Thyroid gland (tissue), 4 donors: ENCODE measurements around the gene PLEKHJ1. TPM values are rescaled to one million over a fixed set of nuclear protein-coding genes. Genes with fewer than 3 reads are reported as not detected.

Source experiments
- DNase-seq, 2 donors: peaks; one replicate each; pipeline ENCODE4 v3.0.0-alpha.2; 2019
- H3K27ac ChIP-seq, 3 donors: fragments of 200-600 bp; sonication (generic); 1 replicate in 2 of 3; 2 replicates in 1 of 3; pipeline ENCODE4 v1.5.1; 2016 to 2019; ENCODE audit warnings: mild to moderate bottlenecking in 1 of 3, moderate library complexity in 1 of 3
- H3K27me3 ChIP-seq: fragments of 200-600 bp; sonication (generic); one replicate; pipeline ENCODE4 v1.5.1; 2019
- H3K36me3 ChIP-seq, 2 donors: fragments of 200-600 bp; sonication (generic); one replicate each; pipeline ENCODE4 v1.5.1; 2016 to 2019
- H3K4me1 ChIP-seq, 2 donors: fragments of 200-600 bp; sonication (generic); one replicate each; pipeline ENCODE4 v1.5.1; 2017 to 2019
- H3K4me3 ChIP-seq, 3 donors: fragments of 200-600 bp; sonication (generic); replicated peaks in 1 of 3; 1 replicate in 2 of 3; 2 replicates in 1 of 3; pipeline ENCODE4 v1.5.1; 2016; ENCODE audit warnings: mild to moderate bottlenecking in 1 of 3
- H3K9me3 ChIP-seq: fragments of 200-600 bp; sonication (generic); one replicate; pipeline ENCODE4 v1.5.1; 2017
- CTCF ChIP-seq, 6 experiments: fragments of 200-600 bp in 3 of 6; fragments of 450-650 bp in 3 of 6; sonication (generic) in 3 of 6; IDR thresholded peaks; one replicate each; pipeline ENCODE4 v1.5.1; 2016 to 2019; ENCODE audit warnings: antibody characterized with exemption in 6 of 6, mild to moderate bottlenecking in 2 of 6, inconsistent platforms in 1 of 6, moderate library complexity in 1 of 6
- POLR2A ChIP-seq, 2 donors: fragments of 450-650 bp; IDR thresholded peaks; one replicate each; pipeline ENCODE4 v1.6.1; 2017; ENCODE audit warnings: antibody characterized with exemption in 2 of 2, mild to moderate bottlenecking in 2 of 2, moderate library complexity in 1 of 2
- WGBS, 2 donors: methylation state at CpG; one replicate each; pipeline ENCODE4 v1.1.5; 2017; 5-methylcytosine and 5-hydroxymethylcytosine counted together
- intact Hi-C: fragments of 100-400 bp; cut with DNase I; formaldehyde crosslinking; loops from one replicate; pipeline ENCODE4 v1.15.1; 2023
- total RNA-seq, 4 donors: library from RNA; depleted of rRNA; stranded (reverse); fragments of >200 nt; gene quantifications; one replicate each; pipeline ENCODE4 v1.2.3, GENCODE V29; 2016

The PLEKHJ1 gene
- total RNA-seq, 4 donors from 2014 or later: 86.7 to 179 (median 131) TPM

GRCh38 chr19:2251106-2252054, 15.3 kb upstream of the PLEKHJ1 start:
- intact Hi-C loops: no loop called here
- Histone ChIP-seq H3K27ac (no peak overlapping the region), H3K4me1 (peaks cover 0 to 38% of the 10 kb centered on the region in 2 donors), H3K36me3 (peaks cover 16 to 19% of the 10 kb centered on the region in 2 donors), H3K4me3 (no peak overlapping the region), H3K27me3 (peaks cover 12% of the 10 kb centered on the region), H3K9me3 (no peaks in the 10 kb centered on the region)
- DNase-seq: no peak
- TF ChIP-seq CTCF (IDR thresholded peaks at IDR 0.05): no peak
- TF ChIP-seq POLR2A (IDR thresholded peaks at IDR 0.05): no peak
- 15% methylated on average over 5 of the region's 125 CpGs; no CpG with 5 or more reads in 1 of the 2 donors for WGBS, 2 donors

- no peak overlapping the region for H3K4me3 ChIP-seq
- peaks cover 23 to 26% of the 10 kb centered on the region in 2 donors for H3K36me3 ChIP-seq
- 10 to 40% methylated on average over 1 to 2 of the region's 40 CpGs for WGBS, 2 donors
- H3K27me3 ChIP-seq: peaks cover 12% of the 10 kb centered on the region
- no peak overlapping the region for H3K27ac ChIP-seq
- intact Hi-C loops: no loop called here
- H3K9me3 ChIP-seq: no peaks in the 10 kb centered on the region
- TF ChIP-seq POLR2A (IDR thresholded peaks at IDR 0.05): no peak
- no peak for TF ChIP-seq CTCF (IDR thresholded peaks at IDR 0.05)
- H3K4me1 ChIP-seq: peaks cover 0 to 38% of the 10 kb centered on the region in 2 donors
- DNase-seq: no peak
Observed at GRCh38 chr19:2250766-2251105, 14.6 kb upstream of the PLEKHJ1 start.

GRCh38 chr19:2249880-2250765, 14.0 kb upstream of the PLEKHJ1 start:
- Histone ChIP-seq H3K27me3 (peaks cover 12% of the 10 kb centered on the region), H3K9me3 (no peaks in the 10 kb centered on the region), H3K27ac (no peak overlapping the region), H3K36me3 (peaks cover 29 to 32% of the 10 kb centered on the region in 2 donors), H3K4me3 (no peak overlapping the region), H3K4me1 (peaks cover 0 to 38% of the 10 kb centered on the region in 2 donors)
- WGBS, 2 donors: 27 to 44% methylated on average over 13 to 19 of the region's 43 CpGs
- intact Hi-C loops: no loop called here
- no peak for DNase-seq
- TF ChIP-seq POLR2A (IDR thresholded peaks at IDR 0.05) (no peak), CTCF (IDR thresholded peaks at IDR 0.05) (no peak)

GRCh38 chr19:2249010-2249866, 13.1 kb upstream of the PLEKHJ1 start, which contains the start of gene AMH:
TSS of gene AMH (plus strand) at chr19:2249323. CDS start at chr19:2249333, 10 bp downstream.
- WGBS, 2 donors: 66 to 68% methylated on average over 8 to 9 of the region's 27 CpGs
- no peaks in the 10 kb centered on the region for H3K9me3 ChIP-seq
- intact Hi-C loops: no loop called here
- no peak for TF ChIP-seq POLR2A (IDR thresholded peaks at IDR 0.05)
- no peak for TF ChIP-seq CTCF (IDR thresholded peaks at IDR 0.05)
- H3K27me3 ChIP-seq: peaks cover 12% of the 10 kb centered on the region
- H3K36me3 ChIP-seq: peaks cover 38 to 41% of the 10 kb centered on the region in 2 donors
- H3K4me3 ChIP-seq: no peak within 1 kb of the TSS
- no peak within 1 kb of the TSS for H3K27ac ChIP-seq
- peaks cover 0 to 38% of the 10 kb centered on the region in 2 donors for H3K4me1 ChIP-seq
- no peak for DNase-seq
